Measurements from ENCODE around the gene ATP12A. TPM values are rescaled to one million over a fixed set of nuclear protein-coding genes. Genes with fewer than 3 reads are reported as not detected.

Gene ATP12A
- total and polyA plus RNA-seq, 12 donors, result not detected

DNA sequence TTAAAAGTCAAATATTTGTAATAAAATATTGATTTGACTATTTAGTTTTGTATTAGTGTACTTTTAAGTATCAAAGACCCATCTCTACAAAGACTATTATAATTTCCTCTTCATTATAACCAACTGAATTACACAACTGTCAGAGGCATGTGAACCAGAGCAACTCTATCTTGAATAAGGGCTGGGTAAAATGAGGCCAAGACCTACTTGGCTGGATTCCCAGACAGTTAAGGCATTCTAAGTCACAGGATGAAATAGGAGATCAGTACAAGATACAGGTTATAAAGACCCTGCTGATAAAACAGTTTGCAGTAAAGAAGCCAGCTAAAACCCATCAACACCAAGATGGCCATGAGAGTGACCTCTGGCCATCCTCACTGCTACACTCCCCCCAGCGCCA is 36.2 kb upstream of the ATP12A start:
- TF ChIP-seq CTCF (IDR thresholded peaks at IDR 0.05), result no peak
- intact Hi-C loops (cut with DNase I), result no loop called here
- WGBS, 2 donors, result 79 to 88% methylated on average over 1 of the region's 1 CpG
- H3K4me1 ChIP-seq, result no peaks in the 10 kb centered on the region
- H3K27me3 ChIP-seq, result no peaks in the 10 kb centered on the region
- H3K27ac ChIP-seq, result no peak overlapping the region
- no peaks in the 10 kb centered on the region for H3K9me3 ChIP-seq
- no peak for DNase-seq
- no peaks in the 10 kb centered on the region for H3K36me3 ChIP-seq
- no peak overlapping the region for H3K4me3 ChIP-seq
- no peak for ATAC-seq

DNA sequence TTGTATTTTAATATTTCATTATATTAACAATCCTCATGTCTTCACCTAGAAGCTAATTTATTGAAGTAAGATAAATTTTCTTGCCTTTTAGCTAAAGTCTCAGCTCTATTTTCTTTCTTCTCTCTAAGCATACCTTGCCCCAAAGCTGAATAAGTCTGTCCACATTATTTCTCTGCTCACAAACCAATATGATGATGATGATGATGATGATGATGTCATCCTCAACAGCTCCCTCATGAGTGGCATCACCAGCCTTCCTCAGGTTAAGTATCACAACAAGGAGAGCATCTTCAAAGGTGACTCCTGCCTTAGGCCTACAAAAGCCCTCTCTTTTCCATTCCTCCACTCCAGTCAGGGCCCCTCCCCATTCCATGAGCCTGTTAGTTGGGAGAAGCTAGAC is 31.9 kb upstream of the ATP12A start:
- DNase-seq, result no peak
- Histone ChIP-seq H3K27me3 (peaks cover 0 to 4% (median 0%) of the 10 kb centered on the region in 7 donors), H3K4me1 (no peaks in the 10 kb centered on the region), H3K36me3 (no peaks in the 10 kb centered on the region), H3K27ac (no peak overlapping the region), H3K4me3 (no peak overlapping the region), H3K9me3 (no peaks in the 10 kb centered on the region)
- ATAC-seq, result no peak
- intact Hi-C loops (cut with DNase I), result no loop called here
- TF ChIP-seq CTCF (IDR thresholded peaks at IDR 0.05), result no peak

- intact Hi-C loops (cut with DNase I), result no loop called here
- no peaks in the 10 kb centered on the region for H3K36me3 ChIP-seq
- H3K27ac ChIP-seq, result no peak overlapping the region
- WGBS, 2 donors, result 87 to 92% methylated on average over 14 of the region's 14 CpGs
- H3K4me3 ChIP-seq, result no peak overlapping the region
- DNase-seq, result no peak
- peaks cover 0 to 4% (median 0%) of the 10 kb centered on the region in 7 donors for H3K27me3 ChIP-seq
- no peaks in the 10 kb centered on the region for H3K4me1 ChIP-seq
- no peak for TF ChIP-seq CTCF (IDR thresholded peaks at IDR 0.05)
- H3K9me3 ChIP-seq, result no peaks in the 10 kb centered on the region
- no peak for ATAC-seq
Observed at GRCh38 chr13:24648983-24649687, 31.1 kb upstream of the ATP12A start.

GRCh38 chr13:24649688-24650043 is 30.5 kb upstream of the ATP12A start:
- Histone ChIP-seq H3K4me1 (no peaks in the 10 kb centered on the region), H3K9me3 (no peaks in the 10 kb centered on the region), H3K36me3 (no peaks in the 10 kb centered on the region), H3K27me3 (peaks cover 0 to 4% (median 0%) of the 10 kb centered on the region in 7 donors), H3K4me3 (no peak overlapping the region), H3K27ac (no peak overlapping the region)
- ATAC-seq (no peak), DNase-seq (no peak)
- WGBS, 2 donors, result 72 to 81% methylated on average over 2 of the region's 2 CpGs
- TF ChIP-seq CTCF (IDR thresholded peaks at IDR 0.05), result no peak
- intact Hi-C loops (cut with DNase I), result no loop called here

Measured in heart right ventricle (tissue), 16 donors.